ENCODE results near the gene DCTN4.

GRCh38 chr5:150765799-150766169 is 7.0 kb upstream of the DCTN4 start:
- TF ChIP-seq KDM5A (IDR thresholded peaks at IDR 0.05; ENCODE audit: low read length) (no peak), BACH1 (IDR thresholded peaks at IDR 0.05; ENCODE audit: low read length) (no peak), CBX5 (IDR thresholded peaks at IDR 0.05; ENCODE audit: low read depth, low read length) (no peak), CTCF (IDR thresholded peaks at IDR 0.05; ENCODE audit: control extremely low read depth in 1 of 3, insufficient read depth in 1 of 3, low read depth in 1 of 3, low read length in 3 of 3) (no peak), HDAC2 (IDR thresholded peaks at IDR 0.05; ENCODE audit: borderline replicate concordance in 1 of 2, low read depth in 2 of 2, low read length in 2 of 2) (no peak), GABPA (IDR thresholded peaks at IDR 0.05; ENCODE audit: borderline replicate concordance, insufficient read depth, low read length) (no peak), EP300 (IDR thresholded peaks at IDR 0.05; ENCODE audit: borderline replicate concordance in 1 of 2, low read depth in 2 of 2, low read length in 2 of 2) (no peak), POLR2A (IDR thresholded peaks at IDR 0.05; ENCODE audit: control extremely low read depth in 1 of 2, low read depth in 2 of 2, low read length in 2 of 2) (no peak), MAFK (IDR thresholded peaks at IDR 0.05; ENCODE audit: low read depth, low read length) (no peak), POLR2AphosphoS5 (IDR thresholded peaks at IDR 0.05; ENCODE audit: low read depth, low read length) (no peak), CHD2 (IDR thresholded peaks at IDR 0.05; ENCODE audit: low read length) (no peak), HDAC6 (IDR thresholded peaks at IDR 0.05; ENCODE audit: low read depth, low read length) (no peak), FOSL1 (IDR thresholded peaks at IDR 0.05; ENCODE audit: insufficient read depth, low read depth, low read length) (no peak), KDM4A (IDR thresholded peaks at IDR 0.05; ENCODE audit: low read depth, low read length, severe bottlenecking) (no peak)

Measured in H1 (cell line).